H1 (cell line): Measurements from ENCODE around the gene CDKN2B. TPM values are rescaled to one million over a fixed set of nuclear protein-coding genes. Genes with fewer than 3 reads are reported as not detected.

Experiments
- CTCF ChIA-PET: fragments of 300-600 bp; sonication (Branson Sonifier 250); formaldehyde crosslinking; loops from one replicate; lab custom pipeline; 2021; ENCODE audit not compliant: partially characterized antibody; lab: Charles Lee
- POLR2A ChIA-PET: fragments of 300-600 bp; sonication (Branson Sonifier 250); formaldehyde crosslinking; loops from one replicate; lab custom pipeline; 2021; ENCODE audit warnings: inconsistent platforms; ENCODE audit not compliant: partially characterized antibody; lab: Charles Lee
- DNase-seq, 2 experiments: peaks; one replicate each; pipeline versions ENCODE4 v3.0.0 to v3.0.0-alpha.2; 2010 to 2022; ENCODE audit warnings: low spot score in 2 of 2, low read depth in 1 of 2, mixed read lengths in 1 of 2
- FAIRE-seq: peaks from 2 replicates; lab custom pipeline; 2011; peaks lifted over from hg19 to GRCh38; lab: Jason Lieb, UNC
- H2AFZ ChIP-seq: 2 replicates; pipeline ENCODE4 v1.8.1; 2012; ENCODE audit warnings: low read length, inconsistent platforms
- H2AK5ac ChIP-seq: 2 replicates; pipeline ENCODE4 v1.6.1; 2013; ENCODE audit warnings: low read depth, low read length
- H2BK120ac ChIP-seq: replicated peaks from 2 replicates; pipeline ENCODE3; 2013; ENCODE audit warnings: low read depth, low read length, inconsistent platforms
- H2BK12ac ChIP-seq: 2 replicates; pipeline ENCODE4 v1.6.1; 2013; ENCODE audit warnings: low read depth, low read length
- H2BK15ac ChIP-seq: 2 replicates; pipeline ENCODE4 v1.6.1; 2013; ENCODE audit warnings: low read length
- H2BK20ac ChIP-seq: 2 replicates; pipeline ENCODE4 v1.6.1; 2013; ENCODE audit warnings: low read length
- H2BK5ac ChIP-seq: 2 replicates; pipeline ENCODE4 v1.6.1; 2013; ENCODE audit warnings: low read depth, low read length
- H3K14ac ChIP-seq: 2 replicates; pipeline ENCODE4 v1.6.1; 2013; ENCODE audit warnings: inconsistent platforms; ENCODE audit not compliant: insufficient read length
- H3K18ac ChIP-seq: 2 replicates; pipeline ENCODE4 v1.6.1; 2013; ENCODE audit warnings: low read length; ENCODE audit errors: extremely low read depth
- H3K23ac ChIP-seq: 2 replicates; pipeline ENCODE4 v1.6.1; 2013; ENCODE audit warnings: inconsistent platforms; ENCODE audit not compliant: insufficient read length
- H3K23me2 ChIP-seq: 2 replicates; pipeline ENCODE4 v1.6.1; 2013; ENCODE audit warnings: low read depth, low read length
- H3K27ac ChIP-seq: 2 replicates; pipeline ENCODE4 v1.6.1; 2011; ENCODE audit warnings: low read depth, low read length, inconsistent platforms
- H3K27me3 ChIP-seq, 4 experiments: replicated peaks in 1 of 4; 1 replicate in 1 of 4; 2 replicates in 3 of 4; pipeline versions ENCODE4 v1.6.1 to v1.8.1; 2011 to 2013; ENCODE audit warnings: low read length in 3 of 4, mild to moderate bottlenecking in 3 of 4, inconsistent platforms in 2 of 4, mixed read lengths in 2 of 4, moderate library complexity in 1 of 4; ENCODE audit not compliant: control insufficient read depth in 3 of 4, insufficient read depth in 3 of 4; ENCODE audit errors: extremely low read depth in 1 of 4
- H3K36me3 ChIP-seq, 4 experiments: 2 replicates each; pipeline versions ENCODE4 v1.6.1 to v1.8.1; 2011 to 2013; ENCODE audit warnings: mild to moderate bottlenecking in 4 of 4, low read length in 3 of 4, moderate library complexity in 2 of 4, control low read depth in 1 of 4, inconsistent platforms in 1 of 4; ENCODE audit not compliant: insufficient read depth in 4 of 4, control insufficient read depth in 2 of 4
- H3K4ac ChIP-seq: replicated peaks from 2 replicates; pipeline ENCODE3; 2013; ENCODE audit warnings: low read length, low read depth, mixed read lengths, inconsistent platforms; ENCODE audit not compliant: insufficient read length
- H3K4me1 ChIP-seq, 4 experiments: replicated peaks in 1 of 4; 1 replicate in 1 of 4; 2 replicates in 3 of 4; pipeline versions ENCODE4 v1.6.1 to v1.8.1; 2011 to 2013; ENCODE audit warnings: low read length in 3 of 4, inconsistent platforms in 2 of 4, mixed read lengths in 1 of 4; ENCODE audit not compliant: insufficient read depth in 4 of 4, control insufficient read depth in 3 of 4
- H3K4me2 ChIP-seq, 2 experiments: 2 replicates each; pipeline versions ENCODE4 v1.6.1 to v1.8.1; 2011 to 2013; ENCODE audit warnings: low read depth in 2 of 2, low read length in 2 of 2, control low read depth in 1 of 2, inconsistent platforms in 1 of 2, mild to moderate bottlenecking in 1 of 2; ENCODE audit not compliant: insufficient read depth in 1 of 2
- H3K4me3 ChIP-seq, 4 experiments: fragments of 200-600, 300-600 bp in 1 of 4; sonication (generic), shearing (Covaris generic), sonication (Bioruptor Twin) in 1 of 4; 2 replicates each; pipeline versions ENCODE4 v1.5.1 to v1.8.1; 2011 to 2016; ENCODE audit warnings: low read length in 4 of 4, low read depth in 3 of 4, control low read depth in 2 of 4, inconsistent platforms in 2 of 4, mild to moderate bottlenecking in 2 of 4, mixed read lengths in 1 of 4, moderate library complexity in 1 of 4; ENCODE audit not compliant: insufficient read depth in 2 of 4; ENCODE audit errors: extremely low read depth in 1 of 4
- H3K56ac ChIP-seq: replicated peaks from 2 replicates; pipeline ENCODE3; 2013; ENCODE audit warnings: low read depth, mild to moderate bottlenecking, mixed read lengths, low read length, inconsistent platforms; ENCODE audit not compliant: insufficient read length
- H3K79me1 ChIP-seq: 2 replicates; pipeline ENCODE4 v1.6.1; 2013; ENCODE audit warnings: low read depth, low read length, control low read depth
- H3K79me2 ChIP-seq, 2 experiments: 2 replicates each; pipeline versions ENCODE4 v1.6.1 to v1.8.1; 2012 to 2013; ENCODE audit warnings: low read length in 2 of 2, mild to moderate bottlenecking in 2 of 2, inconsistent platforms in 1 of 2; ENCODE audit not compliant: insufficient read depth in 2 of 2, control insufficient read depth in 1 of 2
- H3K9ac ChIP-seq, 4 experiments: replicated peaks in 1 of 4; 1 replicate in 1 of 4; 2 replicates in 3 of 4; pipeline versions ENCODE4 v1.6.1 to v1.8.1; 2011 to 2013; ENCODE audit warnings: low read depth in 3 of 4, low read length in 3 of 4, control low read depth in 2 of 4, mild to moderate bottlenecking in 2 of 4, moderate library complexity in 2 of 4, inconsistent platforms in 1 of 4; ENCODE audit errors: extremely low read depth in 1 of 4
- H3K9me3 ChIP-seq, 2 experiments: 2 replicates each; pipeline versions ENCODE4 v1.6.1 to v1.8.1; 2012 to 2013; ENCODE audit warnings: mild to moderate bottlenecking in 2 of 2, moderate library complexity in 2 of 2, control low read depth in 1 of 2, inconsistent platforms in 1 of 2, low read depth in 1 of 2, low read length in 1 of 2, mixed read lengths in 1 of 2; ENCODE audit not compliant: insufficient read depth in 2 of 2
- H4K20me1 ChIP-seq, 2 experiments: replicated peaks in 1 of 2; 2 replicates each; pipeline versions ENCODE3 to v1.8.1; 2011 to 2013; ENCODE audit warnings: inconsistent platforms in 2 of 2, low read length in 2 of 2, mild to moderate bottlenecking in 1 of 2; ENCODE audit not compliant: insufficient read depth in 2 of 2, control insufficient read depth in 1 of 2
- H4K5ac ChIP-seq: 2 replicates; pipeline ENCODE4 v1.6.1; 2013; ENCODE audit warnings: low read length, low read depth, mixed read lengths, inconsistent platforms; ENCODE audit not compliant: insufficient read length
- H4K8ac ChIP-seq: 2 replicates; pipeline ENCODE4 v1.8.0; 2013; ENCODE audit warnings: mild to moderate bottlenecking, moderate library complexity, low read length, inconsistent platforms; ENCODE audit not compliant: insufficient read depth; ENCODE audit errors: extremely low read depth
- H4K91ac ChIP-seq: replicated peaks from 2 replicates; pipeline ENCODE3; 2013; ENCODE audit warnings: low read length, mixed read lengths, inconsistent platforms; ENCODE audit not compliant: insufficient read length
- ASH2L ChIP-seq: fragments of 200-600, 300-600 bp; sonication (generic); IDR thresholded peaks from one replicate; pipeline ENCODE4 v1.7.1; 2017; ENCODE audit warnings: low read length
- BACH1 ChIP-seq: IDR thresholded peaks from 2 replicates; pipeline ENCODE4 v1.6.1; 2012; ENCODE audit warnings: low read length, improper control_type of control experiment
- CHD1 ChIP-seq: IDR thresholded peaks from 2 replicates; pipeline ENCODE4 v1.6.1; 2012; ENCODE audit warnings: low read depth, low read length, improper control_type of control experiment
- CHD2 ChIP-seq: IDR thresholded peaks from 2 replicates; pipeline ENCODE4 v1.6.1; 2012; ENCODE audit warnings: low read length, improper control_type of control experiment
- CTBP2 ChIP-seq: IDR thresholded peaks from 2 replicates; pipeline ENCODE4 v1.7.0; 2011; ENCODE audit warnings: borderline replicate concordance, mild to moderate bottlenecking, moderate library complexity, mixed read lengths, low read length; ENCODE audit not compliant: insufficient read depth, insufficient read length
- EZH2 ChIP-seq: fragments of 200-600 bp; sonication (generic); IDR thresholded peaks from 2 replicates; pipeline ENCODE4 v1.7.1; 2012; ENCODE audit warnings: low read depth, mild to moderate bottlenecking, moderate library complexity, low read length, inconsistent platforms; ENCODE audit not compliant: severe bottlenecking
- RNF2 ChIP-seq: fragments of 200-900, 300-1000 bp; sonication (generic); IDR thresholded peaks from 2 replicates; pipeline ENCODE4 v1.7.1; 2016; ENCODE audit warnings: borderline replicate concordance, low read depth, mild to moderate bottlenecking, antibody characterized with exemption, low read length; ENCODE audit not compliant: poor library complexity, severe bottlenecking; ENCODE audit errors: missing control alignments
- SP1 ChIP-seq: IDR thresholded peaks from 2 replicates; pipeline ENCODE4 v1.6.1; 2011; ENCODE audit warnings: low read depth, low read length
- TEAD4 ChIP-seq: IDR thresholded peaks from 2 replicates; pipeline ENCODE4 v1.6.1; 2012; ENCODE audit warnings: low read depth, low read length, inconsistent platforms, mixed read lengths
- ZNF274 ChIP-seq: IDR thresholded peaks from 2 replicates; pipeline ENCODE4 v1.7.0; 2012; ENCODE audit warnings: low read length, borderline replicate concordance; ENCODE audit errors: extremely low read depth
- WGBS, 2 experiments: shearing (Covaris generic) in 1 of 2; methylation state at CpG; one replicate each; pipeline versions ENCODE4 v1.1.6 to v1.1.7; 2013 to 2015; ENCODE audit warnings: low lambda C conversion rate in 2 of 2, mixed read lengths in 2 of 2, inconsistent platforms in 1 of 2, low coverage in 1 of 2, missing lambda C conversion rate in 1 of 2; ENCODE audit not compliant: insufficient replicate concordance in 2 of 2, insufficient coverage in 1 of 2, insufficient read length in 1 of 2; ENCODE audit errors: extremely low coverage in 1 of 2, missing lambda C conversion rate in 1 of 2; 5-methylcytosine and 5-hydroxymethylcytosine counted together
- polyA plus RNA-seq, 7 experiments: library from polyadenylated mRNA; depleted of rRNA in 3 of 7; stranded (reverse) in 5 of 7; unstranded in 2 of 7; fragments of >200 nt in 5 of 7; fragments of 200-250 nt in 2 of 7; gene quantifications; 1 replicate in 5 of 7; 2 replicates in 1 of 7; 4 replicates in 1 of 7; pipeline versions ENCODE4 v1.2.1 to v1.2.3, GENCODE V29; 2011 to 2013; ENCODE audit warnings: missing spikeins in 2 of 7, mixed read lengths in 2 of 7
- total RNA-seq: library from RNA; stranded (reverse); fragmentation: NEBNext Ultra II Directional; extraction: Animal tissue kit (Norgen Biotek cat#: 25700); gene quantifications from 2 replicates; pipeline ENCODE4 v1.2.1, GENCODE V29; 2021

The CDKN2B gene
- total and polyA plus RNA-seq, 2 of the 8 experiments (the other 6 are each of a cell fraction or from before 2014, with no cell fraction given): 0.20 to 0.88 TPM

DNA sequence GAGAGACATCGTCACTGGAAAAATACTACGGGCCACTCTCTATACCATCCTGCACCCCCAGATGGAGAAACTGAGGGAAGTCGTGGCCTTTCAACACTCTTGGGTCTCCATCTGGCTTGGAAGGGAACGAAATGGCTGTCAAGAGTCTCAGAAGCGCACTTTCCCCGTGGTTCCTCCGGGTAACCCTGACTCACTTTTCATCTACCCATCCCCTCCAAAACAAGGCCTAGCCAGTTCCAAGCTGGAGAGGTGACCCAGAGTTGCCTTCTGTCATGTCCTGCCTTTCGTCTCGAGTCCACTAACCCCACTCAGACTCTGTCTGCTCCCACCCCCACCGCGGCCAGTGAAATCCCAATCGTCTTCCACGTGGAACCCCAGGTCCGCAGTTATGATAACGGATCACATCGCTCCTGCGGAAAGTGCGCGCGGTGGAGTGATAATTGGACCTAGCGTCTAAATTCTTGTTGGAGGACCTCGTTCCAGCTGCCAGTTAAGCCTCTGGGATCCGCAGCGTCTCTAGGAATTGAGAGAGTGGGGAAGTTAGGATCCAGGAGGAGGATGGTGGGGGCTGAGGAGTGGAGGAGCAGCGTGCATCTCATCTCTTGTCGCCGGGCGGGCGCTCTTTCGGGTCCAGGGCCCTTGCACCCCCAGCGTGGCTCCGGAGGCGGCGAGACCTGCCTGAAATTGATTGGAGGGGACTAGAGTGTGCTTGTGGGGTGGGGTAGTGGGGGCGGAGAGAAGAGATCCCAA is 19.5 kb downstream of the CDKN2B start:
- Histone ChIP-seq H3K9ac (no peak overlapping the region), H3K4me1 (peaks cover 2 to 18% (median 10%) of the 10 kb centered on the region in 4 experiments; a peak in 5 of 7 replicates), H2BK12ac (no peak overlapping the region), H3K27ac (no peak overlapping the region), H2AFZ (0 out of 2 replicates have a peak overlapping the region, but pooled peaks have one; percentile 43), H4K8ac (no peak overlapping the region), H3K56ac (no peak overlapping the region), H3K18ac (no peak overlapping the region), H3K14ac (no peak overlapping the region), H4K5ac (no peak overlapping the region), H3K9me3 (no peaks in the 10 kb centered on the region), H2BK15ac (no peak overlapping the region), H3K79me2 (no peaks in the 10 kb centered on the region), H3K4ac (no peak overlapping the region), H3K36me3 (no peaks in the 10 kb centered on the region), H3K4me2 (peak overlapping the region; percentile 80 to 82), H3K27me3 (peaks cover 44 to 80% (median 60%) of the 10 kb centered on the region in 4 experiments), H3K23me2 (peaks cover 12% of the 10 kb centered on the region; the same call in 1 of the 2 replicates), H2BK5ac (no peak overlapping the region), H3K79me1 (no peaks in the 10 kb centered on the region), H4K91ac (no peak overlapping the region), H3K23ac (no peak overlapping the region), H3K4me3 (peak overlapping the region; percentile 16 to 54 (median 30); a peak in 7 of 8 replicates), H2BK120ac (no peak overlapping the region), H4K20me1 (peaks cover 0 to 10% of the 10 kb centered on the region in 2 experiments), H2AK5ac (no peak overlapping the region), H2BK20ac (no peak overlapping the region)
- FAIRE-seq: peak; percentile 86
- CTCF ChIA-PET: interaction anchor here (0.6 to 6.5 kb wide), 5 partner anchors 13 to 176 kb away, joined by 3 to 46 read pairs (median 4); partner anchors contain the start of gene CDKN2B
- POLR2A ChIA-PET: interaction anchor here (1.0 to 1.2 kb wide), 4 partner anchors 10 to 19 kb away, joined by 3 to 5 read pairs (median 3); no protein-coding TSS in a partner anchor
- peak in 1 of 2 experiments; percentile 68 for DNase-seq
- WGBS, 2 experiments: 1% methylated on average over 31 of the region's 35 CpGs; no CpG with 5 or more reads in 1 of the 2 experiments
- TF ChIP-seq EZH2: peak; percentile 93
- peak; percentile 95 for TF ChIP-seq RNF2
- TF ChIP-seq CHD2: no peak
- no peak for TF ChIP-seq CHD1
- TF ChIP-seq SP1: 0 out of 2 replicates have a peak, but pooled peaks have one; percentile 27
- TF ChIP-seq ASH2L: peak; percentile 60
- TF ChIP-seq ZNF274: no peak
- no peak for TF ChIP-seq TEAD4
- TF ChIP-seq BACH1: no peak
- peak; percentile 92 for TF ChIP-seq CTBP2
